ENCODE measurements around the gene PGAP2.

The PGAP2 gene

DNA sequence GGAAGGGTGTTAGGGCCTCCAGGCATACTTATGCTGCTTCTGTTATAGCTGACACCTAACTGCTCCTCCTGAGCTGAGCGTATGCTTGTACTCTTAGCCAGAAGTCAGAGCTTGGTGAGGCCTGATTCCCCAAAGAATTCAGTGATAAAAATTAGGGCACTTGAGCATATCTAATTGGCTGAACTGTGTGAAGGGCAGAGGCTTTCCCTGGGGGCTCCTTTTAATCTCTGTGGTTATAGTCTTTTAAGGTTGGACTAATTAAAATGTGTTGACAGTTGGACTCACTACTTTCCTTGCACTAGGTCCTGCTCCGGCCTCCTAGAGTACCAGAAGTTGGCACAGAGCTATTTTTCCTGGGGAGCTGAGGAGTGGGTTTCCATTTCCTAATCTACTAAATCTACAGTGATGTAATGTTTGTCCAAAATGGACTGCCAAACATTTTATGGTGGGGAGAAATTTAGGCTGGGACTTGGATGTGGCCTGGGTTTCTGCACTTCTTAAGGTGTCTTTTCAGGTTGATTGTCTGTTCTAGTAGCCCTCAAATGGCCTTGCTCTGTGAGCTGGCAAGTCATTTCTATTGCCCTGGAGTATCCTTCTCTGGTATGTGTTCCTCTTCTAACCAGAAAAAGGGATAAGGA, 65.5 kb downstream of the PGAP2 start (continued):
- TF ChIP-seq, protein P1, sequence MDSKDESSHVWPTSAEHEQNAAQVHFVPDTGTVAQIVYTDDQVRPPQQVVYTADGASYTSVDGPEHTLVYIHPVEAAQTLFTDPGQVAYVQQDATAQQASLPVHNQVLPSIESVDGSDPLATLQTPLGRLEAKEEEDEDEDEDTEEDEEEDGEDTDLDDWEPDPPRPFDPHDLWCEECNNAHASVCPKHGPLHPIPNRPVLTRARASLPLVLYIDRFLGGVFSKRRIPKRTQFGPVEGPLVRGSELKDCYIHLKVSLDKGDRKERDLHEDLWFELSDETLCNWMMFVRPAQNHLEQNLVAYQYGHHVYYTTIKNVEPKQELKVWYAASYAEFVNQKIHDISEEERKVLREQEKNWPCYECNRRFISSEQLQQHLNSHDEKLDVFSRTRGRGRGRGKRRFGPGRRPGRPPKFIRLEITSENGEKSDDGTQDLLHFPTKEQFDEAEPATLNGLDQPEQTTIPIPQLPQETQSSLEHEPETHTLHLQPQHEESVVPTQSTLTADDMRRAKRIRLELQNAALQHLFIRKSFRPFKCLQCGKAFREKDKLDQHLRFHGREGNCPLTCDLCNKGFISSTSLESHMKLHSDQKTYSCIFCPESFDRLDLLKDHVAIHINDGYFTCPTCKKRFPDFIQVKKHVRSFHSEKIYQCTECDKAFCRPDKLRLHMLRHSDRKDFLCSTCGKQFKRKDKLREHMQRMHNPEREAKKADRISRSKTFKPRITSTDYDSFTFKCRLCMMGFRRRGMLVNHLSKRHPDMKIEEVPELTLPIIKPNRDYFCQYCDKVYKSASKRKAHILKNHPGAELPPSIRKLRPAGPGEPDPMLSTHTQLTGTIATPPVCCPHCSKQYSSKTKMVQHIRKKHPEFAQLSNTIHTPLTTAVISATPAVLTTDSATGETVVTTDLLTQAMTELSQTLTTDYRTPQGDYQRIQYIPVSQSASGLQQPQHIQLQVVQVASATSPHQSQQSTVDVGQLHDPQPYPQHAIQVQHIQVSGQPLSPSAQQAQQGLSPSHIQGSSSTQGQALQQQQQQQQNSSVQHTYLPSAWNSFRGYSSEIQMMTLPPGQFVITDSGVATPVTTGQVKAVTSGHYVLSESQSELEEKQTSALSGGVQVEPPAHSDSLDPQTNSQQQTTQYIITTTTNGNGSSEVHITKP (tag by site-specific recombination; IDR thresholded peaks at IDR 0.05) = peak; percentile 75
- peak; percentile 54; the same call in 1 of the 2 replicates for TF ChIP-seq GLIS1 (tag by site-specific recombination; IDR thresholded peaks at IDR 0.05)
- TF ChIP-seq, protein P2, sequence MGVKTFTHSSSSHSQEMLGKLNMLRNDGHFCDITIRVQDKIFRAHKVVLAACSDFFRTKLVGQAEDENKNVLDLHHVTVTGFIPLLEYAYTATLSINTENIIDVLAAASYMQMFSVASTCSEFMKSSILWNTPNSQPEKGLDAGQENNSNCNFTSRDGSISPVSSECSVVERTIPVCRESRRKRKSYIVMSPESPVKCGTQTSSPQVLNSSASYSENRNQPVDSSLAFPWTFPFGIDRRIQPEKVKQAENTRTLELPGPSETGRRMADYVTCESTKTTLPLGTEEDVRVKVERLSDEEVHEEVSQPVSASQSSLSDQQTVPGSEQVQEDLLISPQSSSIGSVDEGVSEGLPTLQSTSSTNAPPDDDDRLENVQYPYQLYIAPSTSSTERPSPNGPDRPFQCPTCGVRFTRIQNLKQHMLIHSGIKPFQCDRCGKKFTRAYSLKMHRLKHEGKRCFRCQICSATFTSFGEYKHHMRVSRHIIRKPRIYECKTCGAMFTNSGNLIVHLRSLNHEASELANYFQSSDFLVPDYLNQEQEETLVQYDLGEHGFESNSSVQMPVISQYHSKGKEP (tag by site-specific recombination; IDR thresholded peaks at IDR 0.05) = 0 out of 2 replicates have a peak, but pooled peaks have one; percentile 21
- TF ChIP-seq TCF7L2 (IDR thresholded peaks at IDR 0.05; ENCODE audit: borderline replicate concordance, low read depth, low read length) = peak; percentile 88
- TF ChIP-seq ZBTB17 (tag by site-specific recombination; IDR thresholded peaks at IDR 0.05) = peak; percentile 47
